ENCODE measurements around the gene MRPL58.
"Not testable (repeated sequence)": the region's sequence is repeated elsewhere in the genome, so short reads cannot be mapped to it uniquely, and the experiment has no call there.

Gene MRPL58

DNA sequence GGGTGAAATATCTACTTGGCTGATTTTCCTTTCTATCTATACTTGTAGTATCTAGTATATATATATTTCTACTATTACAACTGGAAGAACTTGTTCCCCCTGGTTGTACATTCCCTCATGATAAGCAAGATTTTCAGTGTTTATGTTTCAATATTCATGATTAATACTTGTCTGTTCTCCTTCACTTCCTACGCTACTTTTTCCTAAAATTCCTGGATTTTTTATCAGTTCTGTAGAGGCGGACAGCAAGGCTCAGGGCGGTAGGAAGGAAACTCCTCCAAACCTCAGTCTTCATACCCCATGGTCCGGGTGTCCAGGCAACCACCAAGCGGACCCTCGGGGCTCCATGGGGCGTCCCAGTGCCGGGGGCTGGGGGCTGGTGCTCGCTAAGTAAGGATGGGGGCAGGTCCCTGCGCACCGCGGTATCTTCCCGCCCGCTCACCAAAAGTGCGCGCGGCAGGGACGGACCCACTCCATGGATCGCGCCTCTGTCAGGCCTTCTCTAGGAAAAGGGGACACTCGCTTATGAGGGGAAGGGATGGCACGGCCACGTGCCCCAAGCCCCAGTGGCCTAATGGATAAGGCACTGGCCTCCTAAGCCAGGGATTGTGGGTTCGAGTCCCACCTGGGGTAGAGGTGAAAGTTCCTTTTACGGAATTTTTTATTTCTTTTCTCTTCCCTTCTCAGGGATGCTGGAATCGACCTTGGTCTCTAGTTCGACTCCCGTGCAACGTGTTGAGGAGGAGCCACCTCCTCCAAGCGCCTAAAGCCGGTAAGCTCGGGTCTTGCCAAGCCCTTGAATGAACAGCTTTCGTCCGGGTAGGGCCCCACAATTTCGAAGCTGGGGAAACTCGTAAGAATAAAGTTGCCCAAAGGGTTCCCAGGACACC is 21.1 kb downstream of the MRPL58 start:
- peak overlapping the region; percentile 80 for H3K4me3 ChIP-seq (ENCODE audit: low read depth, low read length)
- peak overlapping the region; percentile 94 for H3K27ac ChIP-seq
- no peaks in the 10 kb centered on the region for H3K27me3 ChIP-seq (ENCODE audit: insufficient read depth, low read depth, severe bottlenecking)
- H3K36me3 ChIP-seq = peaks cover 10% of the 10 kb centered on the region
- peaks cover 7% of the 10 kb centered on the region for H3K9me3 ChIP-seq (ENCODE audit: severe bottlenecking)
- peak; percentile 98 for DNase-seq
- TF ChIP-seq CTCF (IDR thresholded peaks at IDR 0.05; ENCODE audit: low read depth, low read length) = no peak

DNA sequence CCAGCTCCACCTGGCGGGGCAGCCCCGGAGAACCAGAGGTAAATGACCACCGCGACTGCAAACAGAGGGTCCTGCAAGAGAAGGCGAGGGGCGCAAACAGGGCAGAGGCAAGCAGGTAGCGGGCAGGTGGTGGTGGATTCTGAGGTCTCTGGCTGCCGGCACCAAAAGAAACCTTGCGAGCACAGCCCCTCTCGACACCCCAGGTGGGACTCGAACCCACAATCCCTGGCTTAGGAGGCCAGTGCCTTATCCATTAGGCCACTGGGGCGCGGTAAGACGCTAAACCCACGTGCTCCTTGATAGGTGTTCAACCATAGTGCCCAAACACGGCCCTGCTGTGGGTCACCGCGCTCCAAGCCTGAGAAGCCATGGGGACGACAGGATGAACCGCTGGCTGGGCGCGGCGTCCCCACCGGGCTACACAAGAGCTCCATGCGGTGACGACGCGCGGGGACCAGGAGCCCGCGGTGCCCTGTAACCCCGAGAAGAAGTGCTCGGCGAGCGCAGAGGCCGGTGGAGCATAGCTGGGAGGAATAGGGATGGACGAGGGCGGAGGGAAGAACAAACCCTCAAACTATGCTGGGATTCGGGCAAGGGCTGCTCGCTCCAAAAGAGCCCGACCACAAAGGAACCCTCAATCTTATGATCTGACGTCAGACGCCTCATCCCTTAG is 21.9 kb downstream of the MRPL58 start:
- H3K4me3 ChIP-seq (ENCODE audit: low read depth, low read length) = peak overlapping the region; percentile 80
- peak overlapping the region; percentile 94 for H3K27ac ChIP-seq
- TF ChIP-seq CTCF (IDR thresholded peaks at IDR 0.05; ENCODE audit: low read depth, low read length) = 0 out of 2 replicates have a peak, but pooled peaks have one; percentile 11
- H3K36me3 ChIP-seq = peaks cover 17% of the 10 kb centered on the region
- peaks cover 7% of the 10 kb centered on the region for H3K9me3 ChIP-seq (ENCODE audit: severe bottlenecking)
- peak; percentile 96 for DNase-seq
- H3K27me3 ChIP-seq (ENCODE audit: insufficient read depth, low read depth, severe bottlenecking) = no peaks in the 10 kb centered on the region

- H3K27me3 ChIP-seq (ENCODE audit: insufficient read depth, low read depth, severe bottlenecking) = no peaks in the 10 kb centered on the region
- no peak for DNase-seq
- H3K4me3 ChIP-seq (ENCODE audit: low read depth, low read length) = no peak overlapping the region
- no peaks in the 10 kb centered on the region for H3K9me3 ChIP-seq (ENCODE audit: severe bottlenecking)
- TF ChIP-seq CTCF (IDR thresholded peaks at IDR 0.05; ENCODE audit: low read depth, low read length) = no peak
- H3K36me3 ChIP-seq = peaks cover 38% of the 10 kb centered on the region
- no peak overlapping the region for H3K27ac ChIP-seq
These were observed 24.3 kb downstream of the MRPL58 start for GRCh38 chr17:75036643-75037268.

GRCh38 chr17:75039238-75039637 is 26.8 kb downstream of the MRPL58 start:
- no peak for TF ChIP-seq CTCF (IDR thresholded peaks at IDR 0.05; ENCODE audit: low read depth, low read length)
- Histone ChIP-seq H3K4me3 (ENCODE audit: low read depth, low read length) (no peak overlapping the region), H3K27ac (no peak overlapping the region), H3K27me3 (ENCODE audit: insufficient read depth, low read depth, severe bottlenecking) (no peaks in the 10 kb centered on the region), H3K36me3 (peaks cover 42% of the 10 kb centered on the region), H3K9me3 (ENCODE audit: severe bottlenecking) (no peaks in the 10 kb centered on the region)
- no peak for DNase-seq

GRCh38 chr17:75041656-75042280 is 29.3 kb downstream of the MRPL58 start:
- Histone ChIP-seq H3K4me3 (ENCODE audit: low read depth, low read length) (no peak overlapping the region), H3K36me3 (peaks cover 37% of the 10 kb centered on the region), H3K27ac (no peak overlapping the region), H3K27me3 (ENCODE audit: insufficient read depth, low read depth, severe bottlenecking) (no peaks in the 10 kb centered on the region), H3K9me3 (ENCODE audit: severe bottlenecking) (no peaks in the 10 kb centered on the region)
- TF ChIP-seq CTCF (IDR thresholded peaks at IDR 0.05; ENCODE audit: low read depth, low read length) = no peak
- DNase-seq = no peak

- peaks cover 35% of the 10 kb centered on the region for H3K36me3 ChIP-seq
- H3K9me3 ChIP-seq (ENCODE audit: severe bottlenecking); H3K27ac ChIP-seq; H3K27me3 ChIP-seq (ENCODE audit: insufficient read depth, low read depth, severe bottlenecking); DNase-seq; H3K4me3 ChIP-seq (ENCODE audit: low read depth, low read length): not testable (repeated sequence)
These were observed 31.3 kb downstream of the MRPL58 start for GRCh38 chr17:75043789-75044188.
